ENCODE results near the gene SLC24A3.

Gene SLC24A3

DNA sequence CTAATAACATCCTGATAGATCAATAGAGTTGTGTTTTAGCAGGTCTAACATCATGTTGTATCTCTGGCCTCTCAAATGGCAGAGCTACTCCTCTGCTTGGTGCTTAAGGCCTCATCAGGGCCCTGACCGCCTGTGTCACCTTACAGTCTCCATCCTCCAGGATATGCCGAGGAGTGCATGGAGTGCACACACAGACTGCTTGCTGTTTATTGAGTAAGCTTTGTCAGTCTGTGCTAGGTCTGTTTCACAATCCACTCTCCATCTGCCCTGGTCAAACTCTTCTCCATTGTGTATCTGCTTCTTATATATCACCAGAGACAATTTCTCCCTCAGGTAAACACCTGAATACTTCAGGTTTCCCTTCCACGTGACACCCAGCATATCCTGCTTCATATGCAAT, 136.1 kb downstream of the SLC24A3 start:
- no peak overlapping the region for H3K4me3 ChIP-seq (ENCODE audit: low read length)
- TF ChIP-seq, protein P1, sequence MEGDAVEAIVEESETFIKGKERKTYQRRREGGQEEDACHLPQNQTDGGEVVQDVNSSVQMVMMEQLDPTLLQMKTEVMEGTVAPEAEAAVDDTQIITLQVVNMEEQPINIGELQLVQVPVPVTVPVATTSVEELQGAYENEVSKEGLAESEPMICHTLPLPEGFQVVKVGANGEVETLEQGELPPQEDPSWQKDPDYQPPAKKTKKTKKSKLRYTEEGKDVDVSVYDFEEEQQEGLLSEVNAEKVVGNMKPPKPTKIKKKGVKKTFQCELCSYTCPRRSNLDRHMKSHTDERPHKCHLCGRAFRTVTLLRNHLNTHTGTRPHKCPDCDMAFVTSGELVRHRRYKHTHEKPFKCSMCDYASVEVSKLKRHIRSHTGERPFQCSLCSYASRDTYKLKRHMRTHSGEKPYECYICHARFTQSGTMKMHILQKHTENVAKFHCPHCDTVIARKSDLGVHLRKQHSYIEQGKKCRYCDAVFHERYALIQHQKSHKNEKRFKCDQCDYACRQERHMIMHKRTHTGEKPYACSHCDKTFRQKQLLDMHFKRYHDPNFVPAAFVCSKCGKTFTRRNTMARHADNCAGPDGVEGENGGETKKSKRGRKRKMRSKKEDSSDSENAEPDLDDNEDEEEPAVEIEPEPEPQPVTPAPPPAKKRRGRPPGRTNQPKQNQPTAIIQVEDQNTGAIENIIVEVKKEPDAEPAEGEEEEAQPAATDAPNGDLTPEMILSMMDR (conservative IDR thresholded peaks at IDR 0.05; ENCODE audit: low read length), result no peak
- DNase-seq (ENCODE audit: low read depth), result no peak

DNA sequence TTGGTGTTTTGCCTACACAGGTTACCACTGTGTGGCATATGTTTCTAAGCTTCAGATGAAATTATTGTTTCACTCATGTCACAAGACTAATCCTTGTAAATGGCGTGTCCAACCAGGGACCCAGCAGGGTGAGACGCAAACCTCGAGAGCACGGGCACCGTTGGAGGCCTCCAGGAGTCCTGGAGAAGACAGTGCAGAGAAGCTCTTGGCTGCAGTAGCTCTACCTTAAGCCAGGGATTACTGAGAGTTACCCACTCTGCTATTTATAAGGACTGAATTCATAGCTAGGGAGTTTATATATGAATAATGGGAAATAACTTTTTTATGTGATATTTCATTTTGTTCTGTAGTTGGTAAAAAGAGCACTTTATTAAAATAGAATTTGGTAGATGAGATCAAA, 137.4 kb downstream of the SLC24A3 start:
- TF ChIP-seq, protein P1 (conservative IDR thresholded peaks at IDR 0.05; ENCODE audit: low read length), result no peak
- DNase-seq (ENCODE audit: low read depth), result no peak
- no peak overlapping the region for H3K4me3 ChIP-seq (ENCODE audit: low read length)

DNA sequence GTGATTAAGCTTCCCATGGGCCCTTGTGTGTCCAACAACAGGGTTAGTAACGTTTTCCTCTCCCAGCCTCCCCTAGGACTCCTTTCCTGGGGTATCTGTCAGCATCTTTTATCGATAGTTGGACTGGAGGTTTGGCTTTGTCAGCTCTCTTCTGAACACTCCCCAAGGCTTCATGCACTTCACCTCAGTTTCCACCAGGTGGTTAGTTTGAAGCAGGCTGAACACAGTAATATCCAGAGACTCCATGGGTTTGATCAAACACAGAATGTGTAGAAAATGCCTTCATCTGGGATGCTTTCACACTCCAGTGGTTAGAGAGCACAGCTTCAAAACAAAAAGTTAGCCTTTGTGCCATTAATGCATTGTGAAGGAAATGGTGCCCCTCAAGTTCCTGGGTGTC, 139.1 kb downstream of the SLC24A3 start:
- TF ChIP-seq, protein P1 (conservative IDR thresholded peaks at IDR 0.05; ENCODE audit: low read length), result no peak
- no peak for DNase-seq (ENCODE audit: low read depth)
- H3K4me3 ChIP-seq (ENCODE audit: low read length), result no peak overlapping the region

DNA sequence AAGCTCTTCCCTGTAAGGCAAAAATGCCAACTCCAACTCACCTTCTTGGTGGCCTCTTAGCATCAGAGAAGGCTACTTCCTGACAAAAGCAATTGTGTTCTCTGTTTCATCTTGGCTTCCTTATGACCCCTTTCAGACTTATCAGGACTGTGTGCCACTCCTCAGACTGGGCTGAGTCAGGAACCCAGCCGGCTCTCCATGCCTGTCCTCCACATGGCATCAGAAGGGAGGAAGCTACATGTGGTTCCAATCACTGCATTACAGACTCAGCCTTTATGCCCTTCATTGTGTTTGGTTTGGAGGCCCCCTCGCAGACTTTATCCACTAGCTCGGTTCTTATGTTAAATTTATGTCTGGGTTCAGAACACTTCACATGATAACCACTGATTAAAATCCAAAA, 142.5 kb downstream of the SLC24A3 start:
- no peak overlapping the region for H3K4me3 ChIP-seq (ENCODE audit: low read length)
- no peak for DNase-seq (ENCODE audit: low read depth)
- TF ChIP-seq, protein P1 (conservative IDR thresholded peaks at IDR 0.05; ENCODE audit: low read length), result no peak

DNA sequence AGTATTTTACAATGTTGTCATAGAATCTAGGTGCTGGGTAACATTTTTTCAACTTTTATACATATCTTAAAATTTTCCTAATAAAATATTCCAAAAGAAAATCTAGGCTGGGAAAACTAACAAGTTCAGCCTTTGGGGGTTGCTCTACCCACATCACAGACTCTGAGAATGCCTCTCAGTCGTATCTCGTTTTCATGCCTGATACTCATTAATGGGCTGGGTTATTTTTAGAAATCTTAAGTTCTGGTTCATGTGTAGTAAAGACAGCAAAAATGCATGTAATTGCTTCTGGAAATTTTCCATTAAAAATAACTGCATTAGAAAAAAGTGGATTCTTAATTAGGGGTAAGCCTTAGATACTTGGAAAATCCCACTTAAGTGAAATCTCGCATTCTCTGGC, 149.3 kb downstream of the SLC24A3 start:
- DNase-seq (ENCODE audit: low read depth), result no peak

DNA sequence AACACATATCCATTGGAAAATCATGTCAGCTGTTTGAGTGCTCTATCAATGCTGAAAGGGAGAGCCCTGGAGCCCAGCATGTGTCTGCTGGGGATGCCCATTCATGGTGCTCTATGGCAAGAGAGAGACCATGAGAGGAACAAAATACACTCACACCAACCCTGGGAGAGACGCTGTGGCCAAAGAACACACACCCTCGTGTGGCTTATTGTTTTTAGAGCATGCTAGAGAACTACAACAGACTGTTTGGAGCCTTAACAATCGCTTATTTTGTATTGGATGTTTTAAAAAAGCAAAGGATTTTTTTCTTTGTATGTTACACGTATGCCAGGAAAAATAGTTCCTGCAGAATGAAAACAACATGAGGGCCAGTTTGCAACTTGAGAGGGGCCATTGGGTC, 151.0 kb downstream of the SLC24A3 start:
- TF ChIP-seq, protein P1 (conservative IDR thresholded peaks at IDR 0.05; ENCODE audit: low read length), result no peak
- DNase-seq (ENCODE audit: low read depth), result no peak
- H3K4me3 ChIP-seq (ENCODE audit: low read length), result no peak overlapping the region

More for the DNA sequence above, 149.3 kb downstream of the SLC24A3 start:
- no peak overlapping the region for H3K4me3 ChIP-seq (ENCODE audit: low read length)
- TF ChIP-seq, protein P1 (conservative IDR thresholded peaks at IDR 0.05; ENCODE audit: low read length), result no peak

DNA sequence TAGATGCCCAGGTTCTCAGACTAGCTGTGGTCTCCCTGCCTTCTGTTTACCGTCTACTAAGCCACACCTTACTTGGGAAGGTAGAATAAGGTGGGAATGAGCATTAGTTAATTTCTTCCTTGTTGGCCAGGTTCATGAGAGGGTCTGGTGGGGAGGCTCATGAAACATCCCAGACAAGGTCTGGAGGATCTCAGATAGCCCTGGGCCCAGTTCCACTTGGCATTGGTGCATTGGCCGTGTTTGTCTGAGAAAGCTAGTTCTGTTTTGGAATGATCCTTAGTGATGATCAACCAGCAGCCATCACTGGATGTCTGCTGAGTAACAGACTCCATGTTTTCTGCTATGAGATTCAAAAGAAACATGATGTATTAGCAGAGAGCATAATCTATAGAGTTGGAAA, 155.1 kb downstream of the SLC24A3 start:
- no peak for DNase-seq (ENCODE audit: low read depth)
- H3K4me3 ChIP-seq (ENCODE audit: low read length), result no peak overlapping the region
- TF ChIP-seq, protein P1 (conservative IDR thresholded peaks at IDR 0.05; ENCODE audit: low read length), result no peak

Data from AG10803 (cell line).